ENCODE results near the gene PPM1D.

The PPM1D gene

GRCh38 chr17:60590070-60590469, 9.9 kb upstream of the PPM1D start:
- TF ChIP-seq FOXM1 (IDR thresholded peaks at IDR 0.05; ENCODE audit: borderline replicate concordance, low read depth) = no peak
- no peak for TF ChIP-seq MAX (IDR thresholded peaks at IDR 0.05)
- TF ChIP-seq NFIC (IDR thresholded peaks at IDR 0.05) = no peak
- TF ChIP-seq RAD21 (IDR thresholded peaks at IDR 0.05; ENCODE audit: low read depth) = no peak
- TF ChIP-seq TAF1 (IDR thresholded peaks at IDR 0.05; ENCODE audit: low read depth) = no peak
- no peak for TF ChIP-seq EGR1 (IDR thresholded peaks at IDR 0.05)
- no peak for TF ChIP-seq ZBTB7A (IDR thresholded peaks at IDR 0.05; ENCODE audit: low read depth)
- no peak for TF ChIP-seq CREB1 (IDR thresholded peaks at IDR 0.05; ENCODE audit: low read depth)
- TF ChIP-seq TCF12 (IDR thresholded peaks at IDR 0.05; ENCODE audit: low read depth) = no peak
- no peak for TF ChIP-seq YY1 (IDR thresholded peaks at IDR 0.05; ENCODE audit: low read depth)
- TF ChIP-seq CEBPB (IDR thresholded peaks at IDR 0.05) = no peak
- TF ChIP-seq TEAD4 (IDR thresholded peaks at IDR 0.05) = no peak
- TF ChIP-seq REST (IDR thresholded peaks at IDR 0.05; ENCODE audit: low read depth) = no peak
- no peak for TF ChIP-seq EP300 (IDR thresholded peaks at IDR 0.05; ENCODE audit: borderline replicate concordance)
- no peak for TF ChIP-seq USF1 (IDR thresholded peaks at IDR 0.05)

GRCh38 chr17:60592750-60593149, 7.2 kb upstream of the PPM1D start:
- TF ChIP-seq CEBPB (IDR thresholded peaks at IDR 0.05) = no peak
- no peak for TF ChIP-seq NFIC (IDR thresholded peaks at IDR 0.05)
- TF ChIP-seq RAD21 (IDR thresholded peaks at IDR 0.05; ENCODE audit: low read depth) = no peak
- TF ChIP-seq MAX (IDR thresholded peaks at IDR 0.05) = no peak
- TF ChIP-seq EP300 (IDR thresholded peaks at IDR 0.05; ENCODE audit: borderline replicate concordance) = no peak
- no peak for TF ChIP-seq REST (IDR thresholded peaks at IDR 0.05; ENCODE audit: low read depth)
- no peak for TF ChIP-seq CREB1 (IDR thresholded peaks at IDR 0.05; ENCODE audit: low read depth)

- TF ChIP-seq USF1 (IDR thresholded peaks at IDR 0.05) (no peak), YY1 (IDR thresholded peaks at IDR 0.05; ENCODE audit: low read depth) (no peak), MAX (IDR thresholded peaks at IDR 0.05) (no peak), REST (IDR thresholded peaks at IDR 0.05; ENCODE audit: low read depth) (no peak), EGR1 (IDR thresholded peaks at IDR 0.05) (no peak), TCF12 (IDR thresholded peaks at IDR 0.05; ENCODE audit: low read depth) (no peak), ZBTB7A (IDR thresholded peaks at IDR 0.05; ENCODE audit: low read depth) (no peak)
Measured at GRCh38 chr17:60594734-60595133, 5.3 kb upstream of the PPM1D start.

- TF ChIP-seq USF1 (IDR thresholded peaks at IDR 0.05) (no peak), YY1 (IDR thresholded peaks at IDR 0.05; ENCODE audit: low read depth) (no peak), CREB1 (IDR thresholded peaks at IDR 0.05; ENCODE audit: low read depth) (no peak), TEAD4 (IDR thresholded peaks at IDR 0.05) (no peak), RAD21 (IDR thresholded peaks at IDR 0.05; ENCODE audit: low read depth) (no peak), TCF12 (IDR thresholded peaks at IDR 0.05; ENCODE audit: low read depth) (no peak), NFIC (IDR thresholded peaks at IDR 0.05) (no peak), MAX (IDR thresholded peaks at IDR 0.05) (no peak), CEBPB (IDR thresholded peaks at IDR 0.05) (no peak), EGR1 (IDR thresholded peaks at IDR 0.05) (no peak), FOXM1 (IDR thresholded peaks at IDR 0.05; ENCODE audit: borderline replicate concordance, low read depth) (no peak), REST (IDR thresholded peaks at IDR 0.05; ENCODE audit: low read depth) (no peak), ZBTB7A (IDR thresholded peaks at IDR 0.05; ENCODE audit: low read depth) (no peak), EP300 (IDR thresholded peaks at IDR 0.05; ENCODE audit: borderline replicate concordance) (no peak), TAF1 (IDR thresholded peaks at IDR 0.05; ENCODE audit: low read depth) (no peak)
Measured at GRCh38 chr17:60597297-60597696, 2.7 kb upstream of the PPM1D start.
